Measurements from ENCODE around the gene ZNF526.

ZNF526 gene, protein sequence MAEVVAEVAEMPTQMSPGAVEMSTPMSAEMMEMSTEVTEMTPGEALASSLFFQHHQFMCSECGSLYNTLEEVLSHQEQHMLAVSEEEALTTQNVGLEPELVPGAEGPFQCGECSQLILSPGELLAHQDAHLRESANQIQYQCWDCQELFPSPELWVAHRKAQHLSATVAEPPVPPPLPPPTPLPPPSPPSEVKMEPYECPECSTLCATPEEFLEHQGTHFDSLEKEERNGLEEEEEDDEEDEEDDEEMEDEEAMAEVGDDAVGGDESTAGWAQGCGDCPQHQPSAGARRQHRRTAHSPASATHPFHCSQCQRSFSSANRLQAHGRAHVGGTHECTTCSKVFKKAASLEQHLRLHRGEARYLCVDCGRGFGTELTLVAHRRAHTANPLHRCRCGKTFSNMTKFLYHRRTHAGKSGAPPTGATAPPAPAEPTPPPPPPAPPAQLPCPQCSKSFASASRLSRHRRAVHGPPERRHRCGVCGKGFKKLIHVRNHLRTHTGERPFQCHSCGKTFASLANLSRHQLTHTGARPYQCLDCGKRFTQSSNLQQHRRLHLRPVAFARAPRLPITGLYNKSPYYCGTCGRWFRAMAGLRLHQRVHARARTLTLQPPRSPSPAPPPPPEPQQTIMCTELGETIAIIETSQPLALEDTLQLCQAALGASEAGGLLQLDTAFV

DNA sequence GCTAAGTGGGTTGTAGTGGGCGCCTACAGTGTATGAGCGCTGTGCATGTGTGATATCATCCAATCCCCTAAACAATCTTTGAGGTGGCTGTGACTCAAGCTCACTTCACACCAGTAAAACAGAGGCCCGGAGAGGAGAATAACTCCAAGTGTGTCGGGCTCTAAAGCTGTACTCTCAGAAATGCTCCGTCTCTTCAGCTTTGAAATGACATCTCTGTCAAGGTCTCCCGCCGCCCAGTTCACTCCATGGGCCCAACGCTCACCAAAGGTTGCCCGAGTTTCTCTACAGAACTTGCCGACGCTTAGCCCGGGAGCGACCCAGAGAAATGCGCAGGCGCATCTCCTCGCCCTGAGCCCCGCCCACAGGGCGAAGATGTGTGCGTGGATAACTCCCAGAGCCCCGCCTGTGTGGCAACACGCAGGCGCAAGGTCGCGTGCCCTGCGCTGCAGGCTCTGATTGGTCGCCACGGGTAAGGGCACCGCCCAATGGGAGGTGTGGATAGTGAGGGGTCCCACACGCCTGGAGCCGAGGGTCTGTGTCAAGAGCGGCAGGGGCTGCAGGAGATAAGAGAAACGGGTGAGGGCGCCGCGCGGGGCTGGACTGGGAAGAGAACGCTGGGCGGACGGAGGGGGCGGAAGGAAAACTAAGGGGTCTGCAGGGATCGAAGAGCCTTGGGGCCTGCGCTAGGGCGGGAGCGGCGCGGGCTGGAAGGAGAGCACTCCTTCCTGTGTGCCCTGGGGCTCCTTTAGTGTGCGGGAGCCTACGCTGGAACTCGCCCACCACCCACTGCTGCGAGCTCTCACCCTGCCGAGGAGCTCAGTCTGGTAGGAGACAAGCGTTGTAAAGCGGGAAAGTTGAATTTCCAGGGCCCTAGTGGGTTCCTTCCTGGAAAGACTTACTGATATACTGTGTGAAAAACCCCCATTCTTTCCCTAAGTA, at the start of gene ZNF526:
ZNF526 (plus strand) TSS at position 501 of the 939 bp plus-strand sequence. CDS start 4,092 bp downstream, outside the sequence.
- DNase-seq (ENCODE audit: low read depth in 2 of 3, low spot score in 2 of 3) = peak; percentile 76 to 95 (median 88)

DNA sequence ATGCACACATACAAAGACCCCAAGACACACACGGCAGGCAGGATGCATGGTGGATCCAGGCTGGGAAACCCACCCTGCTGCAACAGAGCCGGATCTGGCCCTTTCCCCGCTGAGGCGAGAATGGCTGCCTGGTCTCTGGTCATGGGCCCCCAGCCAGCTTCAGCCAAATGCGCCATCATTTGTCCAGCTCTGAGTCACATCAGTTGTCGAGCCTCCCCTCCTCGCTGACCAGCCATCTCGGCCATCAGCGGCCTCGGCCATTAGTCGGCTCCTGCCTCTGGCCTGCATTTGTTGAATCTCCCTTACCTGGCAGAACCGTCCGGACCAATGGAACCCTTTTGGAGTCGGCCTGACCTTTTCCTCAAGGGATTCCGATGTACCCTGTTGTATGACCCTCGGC, 49.4 kb upstream of the ZNF526 start:
- DNase-seq (ENCODE audit: low read depth in 2 of 3, low spot score in 2 of 3) = no peak

DNA sequence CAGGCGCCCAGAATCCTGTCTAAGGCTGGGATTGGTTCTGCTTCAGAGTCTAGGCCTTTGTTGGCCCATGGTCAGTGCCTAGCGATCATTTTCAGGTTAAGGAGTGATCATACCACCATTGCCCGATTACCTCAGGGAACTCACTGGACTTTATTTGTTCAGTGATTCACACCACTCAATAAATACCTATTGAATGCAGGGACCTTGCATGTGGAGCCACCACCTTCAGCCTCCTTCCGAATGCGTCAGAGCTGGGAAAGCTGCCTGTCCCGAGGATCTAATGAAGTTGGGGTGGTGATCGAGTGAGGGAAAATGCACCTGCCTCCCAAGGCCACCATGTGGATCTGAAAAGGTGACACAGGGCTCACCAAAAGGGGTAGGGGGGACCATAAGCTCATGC, 47.9 kb upstream of the ZNF526 start:
- DNase-seq (ENCODE audit: low read depth in 2 of 3, low spot score in 2 of 3) = no peak

DNA sequence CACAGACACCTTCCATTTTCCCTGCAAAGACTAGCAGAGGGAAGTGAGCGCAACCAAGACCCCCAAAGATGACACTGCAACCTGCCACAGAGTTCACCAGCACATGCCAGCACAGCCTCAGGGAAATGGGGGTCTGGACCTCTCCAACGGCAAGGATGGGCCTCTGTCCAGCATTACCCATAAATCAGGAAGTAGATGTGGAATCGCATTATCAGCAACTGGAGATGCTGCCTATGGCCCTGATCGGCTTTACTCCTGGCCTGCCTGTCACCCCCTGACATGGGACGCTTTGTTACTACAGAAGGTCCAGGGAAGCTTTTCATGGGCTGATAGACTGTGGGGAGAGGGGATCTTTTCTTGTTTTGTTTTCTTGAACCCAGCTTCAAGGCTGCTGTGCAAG, 46.4 kb upstream of the ZNF526 start:
- no peak for DNase-seq (ENCODE audit: low read depth in 2 of 3, low spot score in 2 of 3)

DNA sequence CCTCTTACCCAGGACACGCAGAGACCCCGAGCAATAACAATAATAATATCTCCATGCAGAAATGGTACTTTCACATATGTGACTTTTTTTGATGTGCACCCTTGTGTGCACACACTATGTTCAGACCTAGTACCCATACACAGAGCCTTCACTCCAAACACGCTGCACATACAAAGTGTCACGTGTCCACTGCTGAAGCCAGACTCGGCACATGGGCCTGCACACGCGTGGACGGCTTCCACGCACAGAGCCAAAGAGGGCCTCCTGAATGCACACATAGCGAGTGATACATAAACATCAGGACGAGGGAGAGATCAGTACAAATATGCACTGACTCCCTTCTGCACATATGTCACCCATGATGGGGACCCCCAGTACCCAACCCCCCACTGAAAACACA, 45.9 kb upstream of the ZNF526 start:
- no peak for DNase-seq (ENCODE audit: low read depth in 2 of 3, low spot score in 2 of 3)

DNA sequence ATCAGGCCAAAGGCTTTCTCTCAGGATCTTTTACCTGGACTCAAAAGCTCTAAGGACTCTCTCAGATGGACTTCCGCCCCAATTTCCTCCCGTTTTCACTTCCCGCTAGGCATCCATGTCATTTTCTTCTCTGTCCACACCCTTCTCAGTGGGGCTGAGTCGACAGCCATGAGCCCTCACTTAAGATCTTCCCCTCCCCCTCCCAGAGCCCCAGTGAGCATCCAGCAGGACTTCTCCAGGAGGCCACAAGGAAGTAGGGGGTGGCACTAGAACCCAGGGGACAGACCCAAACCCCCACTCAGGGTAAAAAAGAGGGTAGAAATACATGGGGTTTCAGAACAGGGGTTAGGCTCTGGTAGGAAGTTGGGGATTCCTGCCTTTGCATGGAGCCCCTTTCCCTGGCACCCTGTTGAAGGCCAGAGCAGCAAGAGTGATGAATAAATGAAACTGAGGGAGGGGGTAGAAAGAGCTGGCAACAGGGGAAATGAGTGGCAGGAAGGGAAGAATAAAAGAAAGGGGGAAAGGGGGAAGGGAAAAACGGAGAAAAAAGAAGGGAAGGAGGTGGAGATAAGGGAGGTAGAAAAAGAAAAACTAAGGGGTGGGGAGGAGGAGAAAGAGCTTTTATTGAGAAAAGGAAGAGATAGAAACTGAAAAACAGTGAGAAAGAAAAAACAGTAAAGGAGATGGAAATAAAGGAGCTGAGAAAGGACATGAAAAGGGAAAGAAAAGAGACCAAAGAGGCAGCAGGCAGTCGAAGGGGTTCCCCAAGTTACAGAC, 45.0 kb upstream of the ZNF526 start:
- no peak for DNase-seq (ENCODE audit: low read depth in 2 of 3, low spot score in 2 of 3)

DNA sequence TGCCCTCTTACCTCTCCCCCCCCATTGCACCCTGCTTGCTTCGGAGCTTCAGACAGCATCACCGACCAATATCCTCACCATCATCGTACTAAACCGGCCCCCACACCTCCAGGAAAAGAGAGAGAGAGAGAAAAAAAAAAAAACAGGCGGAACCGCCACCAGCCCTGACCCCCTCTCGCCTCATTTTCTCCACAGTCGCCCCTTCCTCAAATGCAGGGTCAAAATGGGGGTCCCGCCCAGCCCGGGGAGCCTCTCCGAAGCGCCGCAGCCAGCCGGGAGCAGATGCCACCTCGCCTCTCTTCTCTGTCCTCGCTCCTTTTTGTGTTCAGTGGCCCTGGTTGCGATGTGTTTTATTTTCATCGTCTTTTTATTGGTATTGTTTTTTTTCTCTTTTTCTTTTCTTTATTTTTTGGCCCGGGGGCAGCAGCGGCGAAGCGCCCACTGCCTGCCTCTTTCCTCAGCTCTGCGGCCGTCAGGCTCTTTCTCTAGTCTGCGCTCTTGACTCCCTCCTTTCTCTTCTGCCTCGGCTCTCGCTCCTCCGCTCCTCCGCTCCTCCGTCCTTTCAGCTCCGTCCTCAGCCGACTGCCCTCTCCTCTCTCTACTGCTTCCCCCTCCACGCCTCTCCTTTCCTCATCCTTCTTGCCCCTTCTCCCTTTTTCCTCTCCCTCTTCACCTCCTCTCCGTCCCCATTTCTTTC, 44.0 kb upstream of the ZNF526 start:
- no peak for DNase-seq (ENCODE audit: low read depth in 2 of 3, low spot score in 2 of 3)

DNA sequence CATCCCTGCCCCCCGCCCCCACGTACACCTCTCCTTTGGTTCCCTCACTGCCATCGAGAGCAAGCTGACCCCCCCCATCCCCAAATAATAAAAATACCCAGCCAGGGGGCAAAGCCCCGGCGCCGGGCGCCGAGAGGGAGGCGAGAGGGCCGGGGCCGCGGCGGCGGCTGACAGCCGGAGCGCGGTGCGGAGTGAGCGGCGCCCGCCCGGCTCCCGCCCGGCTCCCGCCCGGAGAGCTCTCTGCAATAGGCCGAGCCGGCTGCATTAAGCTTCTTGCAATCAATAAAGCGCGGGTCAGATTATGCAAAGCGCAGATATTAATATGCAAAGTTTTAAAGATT, 43.5 kb upstream of the ZNF526 start:
- DNase-seq (ENCODE audit: low read depth in 2 of 3, low spot score in 2 of 3) = no peak

DNA sequence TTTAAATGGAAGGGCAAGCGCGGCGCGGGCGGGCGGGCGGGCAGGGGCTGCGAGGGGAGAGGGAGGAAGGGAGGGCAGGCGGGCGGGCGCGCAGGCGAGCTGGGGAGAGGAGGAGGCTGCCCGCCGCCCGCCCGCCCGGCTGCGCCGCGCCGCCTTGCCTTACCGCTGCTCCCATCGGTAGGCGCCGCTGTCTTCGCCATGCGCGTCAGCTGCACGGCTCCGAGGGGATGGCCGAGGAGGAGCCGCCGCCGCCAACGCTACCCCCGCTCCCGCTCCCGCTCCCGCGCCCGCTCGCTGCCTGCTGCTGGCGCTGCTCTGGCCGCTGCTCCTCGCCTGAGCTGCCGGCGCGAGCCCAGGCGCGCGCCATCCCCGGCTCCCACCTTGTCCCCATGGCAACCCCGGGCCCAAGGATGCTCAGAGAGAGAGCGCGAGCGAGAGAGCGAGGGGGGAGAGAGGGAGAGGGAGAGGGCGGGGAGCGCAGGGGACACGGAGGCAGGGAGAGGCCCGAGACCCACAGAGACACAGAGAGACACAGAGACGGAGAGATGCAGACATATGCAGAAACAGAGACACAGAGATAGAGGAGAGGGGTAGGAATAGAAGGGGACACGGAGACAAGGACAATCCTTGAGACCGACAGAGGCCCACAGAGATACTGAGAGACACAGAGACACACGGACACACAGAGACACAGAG, 43.0 kb upstream of the ZNF526 start:
- peak in 2 of 3 experiments; percentile 40 to 58 for DNase-seq (ENCODE audit: low read depth in 2 of 3, low spot score in 2 of 3)

DNA sequence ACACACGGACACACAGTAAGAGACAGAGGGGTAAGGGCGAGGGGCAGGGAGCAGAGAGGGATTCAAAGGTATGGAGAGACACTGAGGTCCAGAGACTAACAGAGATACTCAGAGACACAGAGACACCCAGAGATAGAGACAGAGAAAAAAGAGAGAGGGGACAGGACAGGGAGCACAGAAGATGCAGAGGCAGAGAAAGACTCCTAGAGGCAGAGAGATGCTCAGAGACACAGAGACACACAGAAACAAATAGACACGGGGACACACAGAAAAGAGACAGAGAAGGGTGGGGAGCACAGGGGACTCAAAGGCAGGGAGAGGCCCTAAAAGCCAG, 42.5 kb upstream of the ZNF526 start:
- DNase-seq (ENCODE audit: low read depth in 2 of 3, low spot score in 2 of 3) = no peak

DNA sequence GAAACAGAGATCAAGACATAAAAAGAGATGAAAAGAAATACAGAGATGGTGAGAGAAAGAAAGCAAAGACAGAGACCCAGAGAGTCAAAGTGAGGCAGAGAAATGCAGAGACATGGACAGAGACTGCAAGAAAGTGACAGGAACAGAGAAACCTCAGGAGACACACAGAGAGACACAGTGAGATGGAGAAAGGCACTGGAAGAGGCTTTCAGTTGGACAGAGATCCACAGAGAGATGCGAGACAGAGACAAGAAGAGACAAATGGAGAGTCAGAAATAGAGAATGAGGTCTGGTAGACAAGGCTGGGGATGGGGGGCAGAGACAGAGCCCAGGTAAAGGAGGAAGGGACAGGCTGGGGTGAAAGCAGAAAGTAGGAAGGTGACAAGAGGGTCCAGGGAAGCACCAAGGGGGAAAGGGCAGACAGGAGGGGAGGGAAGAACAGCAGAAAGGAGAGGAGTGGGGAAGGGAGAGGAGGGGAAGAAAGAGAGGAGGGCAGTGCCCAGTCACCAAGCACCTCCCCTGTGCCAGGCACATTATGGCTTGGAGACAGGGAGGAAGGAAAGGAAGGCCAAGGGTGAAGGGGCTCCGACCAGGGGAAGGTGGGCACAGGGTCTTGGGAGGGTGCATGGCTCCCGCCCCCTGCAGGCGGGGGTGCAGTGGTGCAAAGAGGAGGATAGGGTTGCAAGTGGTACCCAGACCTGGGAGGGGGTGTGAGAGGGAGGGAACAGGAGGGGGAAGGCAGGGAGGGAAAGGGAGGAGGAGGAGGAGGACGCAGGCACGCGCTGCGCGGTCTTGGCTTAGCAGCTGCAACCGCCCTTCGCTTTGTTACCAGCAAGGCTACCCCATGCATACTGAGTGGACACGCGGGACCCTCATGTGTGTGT, 41.1 kb upstream of the ZNF526 start:
- DNase-seq (ENCODE audit: low read depth in 2 of 3, low spot score in 2 of 3) = no peak

DNA sequence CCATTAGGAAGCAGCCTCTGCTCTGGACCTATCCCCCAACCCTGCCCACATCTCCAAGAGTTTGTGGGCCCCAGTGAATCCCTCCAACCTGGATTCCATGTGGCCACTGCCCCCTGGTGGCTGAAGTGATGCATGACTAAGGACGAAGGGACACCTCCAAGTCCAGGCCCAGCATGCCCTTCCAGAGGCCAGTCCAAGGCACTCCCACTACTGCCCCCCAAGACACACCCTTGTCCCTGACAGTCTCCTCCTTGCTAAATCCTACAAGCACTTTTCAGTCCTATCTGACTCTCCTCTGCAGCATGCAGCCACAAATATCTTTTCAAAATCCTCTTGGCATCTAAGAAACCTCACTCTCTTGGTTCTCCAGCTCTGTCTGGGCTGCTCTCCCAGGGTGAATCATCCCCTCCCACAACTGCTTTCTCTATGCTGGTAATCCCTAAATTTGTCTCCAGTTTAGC, 35.7 kb upstream of the ZNF526 start:
- peak in 1 of 3 experiments; percentile 63 for DNase-seq (ENCODE audit: low read depth in 2 of 3, low spot score in 2 of 3)

DNA sequence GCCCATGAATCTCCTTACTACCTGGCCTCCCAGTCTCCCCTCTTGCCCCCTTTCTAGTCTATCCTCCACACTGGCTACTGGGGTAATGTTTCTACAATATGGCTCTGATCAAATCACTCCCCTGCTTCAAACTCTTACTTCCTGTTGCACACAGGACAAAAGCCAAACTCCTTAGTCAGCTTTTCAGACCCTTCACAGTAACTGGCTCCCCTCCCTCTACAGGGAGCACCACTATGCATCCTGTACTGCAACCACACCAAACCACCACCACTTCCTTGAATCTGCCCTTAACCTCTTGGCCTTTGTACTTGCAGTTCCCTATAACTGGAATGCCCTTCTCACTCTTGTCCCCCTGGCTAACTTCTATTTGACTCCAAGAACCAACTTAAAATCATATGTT, 34.8 kb upstream of the ZNF526 start:
- DNase-seq (ENCODE audit: low read depth in 2 of 3, low spot score in 2 of 3) = no peak

DNA sequence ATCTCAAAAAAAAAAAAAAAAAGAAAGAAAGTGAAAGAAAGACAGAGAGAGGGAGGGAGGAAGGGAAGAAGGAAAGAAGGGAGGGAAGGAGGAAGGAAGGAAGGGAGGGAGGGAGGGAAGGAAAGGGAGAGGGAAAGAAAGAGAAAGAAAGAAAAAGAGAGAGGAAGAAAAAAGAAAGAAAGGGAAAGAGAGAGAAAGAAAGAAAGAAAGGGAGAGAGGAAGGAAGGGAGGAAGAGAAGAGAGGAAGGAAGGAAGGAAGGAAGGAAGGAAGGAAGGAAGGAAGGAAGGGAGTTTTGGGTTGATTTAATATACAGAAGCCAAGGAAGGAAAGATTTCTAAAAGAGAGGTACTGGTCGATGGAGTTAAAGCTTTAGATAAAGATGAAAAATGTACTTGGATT, 31.4 kb upstream of the ZNF526 start:
- DNase-seq (ENCODE audit: low read depth in 2 of 3, low spot score in 2 of 3) = no peak

DNA sequence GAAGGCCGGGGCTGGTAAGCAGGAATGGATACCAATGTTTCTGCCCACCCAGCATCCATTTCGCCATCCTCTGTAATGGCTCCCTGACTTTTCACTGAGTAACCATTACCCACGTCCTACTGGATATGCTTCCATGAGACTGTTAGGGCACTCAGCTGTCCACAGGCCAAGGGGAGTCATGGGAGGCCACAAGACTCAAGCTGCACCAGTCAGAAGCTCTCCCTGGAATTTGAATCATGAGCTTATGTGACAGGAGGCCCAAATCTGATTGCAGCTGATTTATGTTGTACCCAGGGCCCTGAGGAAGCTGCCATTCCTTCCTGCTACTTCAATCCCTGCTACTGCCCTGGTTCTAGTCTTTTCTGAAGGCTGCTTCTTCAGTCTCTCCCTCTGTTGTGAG, 31.0 kb upstream of the ZNF526 start:
- DNase-seq (ENCODE audit: low read depth in 2 of 3, low spot score in 2 of 3) = no peak

DNA sequence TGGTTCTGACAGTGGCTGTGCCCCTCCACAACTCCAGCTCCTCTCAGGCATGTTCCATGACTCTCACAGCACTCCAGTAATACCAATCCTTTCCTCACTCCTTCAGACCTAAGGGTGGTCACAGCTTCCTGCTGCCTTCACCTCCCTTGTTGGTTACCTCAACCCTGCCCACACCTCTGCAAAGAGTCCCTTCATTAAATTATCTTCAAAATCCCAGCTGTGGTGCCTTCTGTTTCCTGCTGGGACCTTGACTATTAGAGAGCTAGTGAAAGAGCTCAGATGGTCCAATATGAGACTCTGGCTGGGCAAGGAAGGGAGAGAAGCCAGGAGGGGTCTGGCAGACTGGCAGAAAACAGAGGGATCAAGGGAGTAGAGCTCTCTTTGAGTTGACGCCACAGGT, 28.8 kb upstream of the ZNF526 start:
- DNase-seq (ENCODE audit: low read depth in 2 of 3, low spot score in 2 of 3) = no peak

DNA sequence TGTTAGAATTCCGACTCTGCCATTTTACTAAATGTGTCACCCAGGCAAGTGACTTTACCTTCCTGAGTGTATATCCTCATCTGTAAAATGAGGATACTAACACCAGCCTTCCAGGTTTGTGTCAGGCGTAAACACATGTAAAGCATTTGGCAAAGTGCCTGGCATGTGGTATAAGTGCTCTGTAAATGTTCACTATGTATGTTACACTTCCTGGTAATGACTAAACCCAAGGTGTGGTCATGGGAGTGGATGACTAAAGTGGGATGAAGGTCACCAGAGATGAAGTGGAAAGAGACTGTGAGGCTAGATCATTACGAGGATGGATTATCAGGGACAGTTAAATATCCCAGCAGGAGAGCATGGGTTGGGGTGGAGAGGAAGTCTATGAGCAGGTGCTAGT, 28.3 kb upstream of the ZNF526 start:
- DNase-seq (ENCODE audit: low read depth in 2 of 3, low spot score in 2 of 3) = no peak

DNA sequence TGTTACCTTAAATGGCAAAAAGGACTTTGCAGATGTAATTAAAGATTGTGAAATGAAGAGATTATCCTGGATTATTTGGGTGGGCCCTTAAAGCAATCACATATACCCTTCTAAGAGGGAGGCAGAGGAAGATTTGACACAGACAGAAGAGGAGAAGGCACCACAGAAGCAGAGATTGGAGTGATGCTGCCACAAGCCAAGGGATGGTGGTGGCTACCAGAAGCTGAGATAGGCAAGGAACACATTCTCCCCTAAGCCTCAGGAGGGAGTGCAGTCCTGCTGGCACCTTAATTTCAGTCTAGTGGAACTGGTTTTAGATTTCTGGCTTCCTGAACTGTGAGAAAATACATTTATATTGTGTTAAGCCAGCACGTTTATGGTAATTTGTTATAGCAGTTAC, 26.8 kb upstream of the ZNF526 start:
- DNase-seq (ENCODE audit: low read depth in 2 of 3, low spot score in 2 of 3) = no peak

DNA sequence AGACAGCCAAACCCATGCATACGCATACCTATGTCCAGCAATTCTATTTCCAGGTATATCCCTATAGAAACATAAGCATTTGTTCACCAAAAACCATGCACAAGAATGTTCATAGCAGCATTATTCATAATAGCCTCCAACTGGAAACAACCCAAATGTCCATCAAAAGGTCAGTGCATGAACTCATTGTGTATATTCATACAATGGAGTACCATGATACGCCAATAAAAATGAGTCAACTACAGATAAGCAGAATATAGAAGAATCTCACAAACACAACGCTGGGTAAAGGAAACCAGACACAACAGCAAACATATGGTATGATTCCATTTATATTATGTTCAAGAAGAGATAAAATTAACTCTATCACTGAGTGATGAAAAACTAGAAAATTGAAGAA, 26.4 kb upstream of the ZNF526 start:
- no peak for DNase-seq (ENCODE audit: low read depth in 2 of 3, low spot score in 2 of 3)

Data from activated CD8-positive, alpha-beta memory T cell treated with anti-CD3 and anti-CD28 coated beads for 48 hours (primary cell).